ENCODE results near the gene NCMAP.

NCMAP gene

GRCh38 chr1:24575905-24576587 lies 20.2 kb downstream of the NCMAP start:
- DNase-seq = no peak

- DNase-seq = no peak
These were observed 23.0 kb downstream of the NCMAP start for GRCh38 chr1:24578846-24579245.

GRCh38 chr1:24580756-24581155 lies 24.9 kb downstream of the NCMAP start:
- DNase-seq = no peak

- no peak for DNase-seq
These were observed 28.3 kb downstream of the NCMAP start for GRCh38 chr1:24584171-24584647.

- no peak for DNase-seq
These were observed 30.2 kb downstream of the NCMAP start for GRCh38 chr1:24586119-24586518.

GRCh38 chr1:24586970-24587820 lies 31.3 kb downstream of the NCMAP start:
- DNase-seq = peak; percentile 54 to 58

- no peak for DNase-seq
These were observed 32.7 kb downstream of the NCMAP start for GRCh38 chr1:24588573-24588972.

GRCh38 chr1:24589200-24589599 lies 33.3 kb downstream of the NCMAP start:
- no peak for DNase-seq

DNA sequence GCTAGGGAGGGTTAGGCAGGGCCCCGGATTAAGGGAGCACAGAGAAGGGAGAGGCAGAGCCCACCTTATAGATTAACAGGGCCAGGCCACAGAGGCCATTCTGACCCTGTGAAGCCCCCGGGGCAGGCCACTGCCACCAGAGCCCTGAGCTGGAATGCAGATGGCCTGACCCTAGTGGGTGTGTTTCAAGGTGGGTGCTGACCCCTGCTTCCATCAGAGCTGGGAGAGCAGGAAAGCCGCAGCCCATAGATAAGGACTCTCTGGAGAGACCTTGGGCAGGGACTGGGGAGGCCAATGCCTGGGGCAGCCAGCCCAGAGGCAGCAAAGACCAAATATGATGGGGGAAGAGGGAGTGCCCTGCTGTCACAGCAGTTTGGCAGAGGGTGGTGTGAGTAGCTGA lies 35.9 kb downstream of the NCMAP start:
- no peak for DNase-seq

DNA sequence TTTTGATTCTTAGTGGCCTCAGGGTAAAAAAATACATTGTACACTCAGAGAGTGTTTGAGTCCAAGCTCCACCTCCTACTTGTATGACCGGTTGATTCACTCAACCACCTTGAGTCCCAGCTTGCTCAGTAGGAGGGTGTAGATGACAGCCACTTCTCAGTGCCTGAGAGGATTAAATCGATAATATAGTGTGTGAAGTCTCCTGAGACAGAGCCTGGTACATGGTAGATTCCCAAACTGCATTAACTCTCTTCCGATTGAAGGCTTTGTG lies 38.4 kb downstream of the NCMAP start:
- DNase-seq = no peak

GRCh38 chr1:24596401-24596880 lies 40.6 kb downstream of the NCMAP start:
- DNase-seq = no peak

DNA sequence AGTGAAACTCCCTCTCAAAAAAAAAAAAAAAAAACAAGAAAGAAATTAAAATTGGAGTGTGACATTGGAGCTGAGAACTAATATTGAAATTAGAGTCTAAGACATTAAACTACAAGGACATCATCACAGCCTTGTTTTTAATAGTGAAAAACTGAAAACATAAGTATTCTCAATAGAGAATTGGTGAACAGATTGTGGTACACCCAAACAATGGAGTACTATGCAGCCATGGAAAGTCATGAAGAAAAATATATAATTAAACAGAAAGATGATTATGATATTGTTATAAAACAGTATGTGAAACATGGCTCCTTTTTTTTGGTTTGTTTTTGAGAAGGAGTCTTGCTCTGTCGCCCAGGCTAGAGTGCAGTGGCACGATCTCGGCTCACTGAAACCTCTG lies 43.4 kb downstream of the NCMAP start:
- no peak for DNase-seq

- no peak for DNase-seq
These were observed 44.7 kb downstream of the NCMAP start for GRCh38 chr1:24600551-24600950.

DNA sequence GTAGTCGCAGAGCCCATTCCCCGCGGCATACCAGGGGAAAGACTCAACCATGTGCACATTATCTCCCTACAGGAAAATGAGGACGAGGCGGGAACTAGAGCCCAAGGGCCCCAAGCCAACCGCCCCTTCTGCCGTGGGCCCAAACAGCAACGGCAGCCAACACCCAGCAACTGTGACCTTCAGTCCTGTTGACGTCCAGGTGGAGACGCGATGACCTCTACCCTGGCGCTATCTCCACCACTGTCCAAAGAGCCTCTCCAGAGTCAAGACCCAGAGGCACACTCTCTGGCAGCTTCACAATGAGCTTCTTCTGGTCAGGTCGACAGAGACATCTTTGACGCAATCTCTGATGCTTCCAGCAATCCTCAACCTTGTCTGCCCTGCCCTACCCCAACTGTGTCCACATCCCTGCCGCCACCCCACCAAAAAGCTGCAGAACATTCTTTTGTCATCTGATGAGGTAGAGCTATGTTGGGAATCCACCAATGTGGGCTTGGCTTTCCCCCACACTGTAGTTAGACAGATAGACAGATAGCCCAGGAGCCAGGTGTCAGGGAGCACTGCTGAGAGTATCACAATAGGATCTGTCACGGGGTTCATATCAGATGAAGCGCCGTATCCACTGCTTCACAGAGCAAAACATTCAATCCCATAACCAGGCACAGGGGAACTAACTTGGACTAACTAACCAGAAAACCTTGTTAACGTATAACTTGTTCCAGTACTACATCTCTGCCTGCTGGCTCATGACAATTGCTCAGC lies 49.8 kb downstream of the NCMAP start:
- DNase-seq = no peak

DNA sequence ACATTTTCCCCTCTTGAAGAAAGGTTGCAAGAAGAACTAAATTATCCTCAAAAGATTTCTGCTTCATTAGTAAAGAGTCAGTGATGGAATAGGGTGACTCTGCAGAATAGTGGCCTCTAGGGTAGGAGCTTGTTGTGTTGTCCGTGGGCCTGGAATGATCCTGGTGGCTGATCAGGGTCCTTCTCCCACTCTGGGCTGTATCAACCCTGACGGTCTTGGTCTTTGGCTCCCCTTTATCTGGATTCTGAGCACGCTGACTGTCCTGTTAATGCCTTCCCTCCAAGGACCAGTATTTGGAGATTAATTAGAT lies 50.4 kb downstream of the NCMAP start:
- no peak for DNase-seq

DNA sequence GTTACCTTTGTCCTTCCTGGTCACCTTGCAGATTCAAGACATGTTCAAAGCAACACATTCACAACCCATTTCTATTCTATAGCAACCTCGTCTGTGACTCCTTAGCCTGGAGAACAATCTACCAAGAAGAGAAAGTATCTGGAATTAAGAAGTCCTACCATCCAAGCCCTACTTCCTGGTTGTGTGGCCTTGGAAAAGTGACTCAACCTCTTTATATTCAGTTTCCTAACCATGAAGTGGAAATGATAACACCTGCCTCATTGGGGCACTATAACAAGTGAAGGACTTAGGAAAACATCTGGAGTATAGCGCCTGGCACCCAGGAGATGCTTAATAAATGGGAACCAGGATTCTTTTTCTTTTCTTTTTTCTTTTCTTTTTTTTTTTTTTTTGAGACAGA lies 50.7 kb downstream of the NCMAP start:
- DNase-seq = no peak

DNA sequence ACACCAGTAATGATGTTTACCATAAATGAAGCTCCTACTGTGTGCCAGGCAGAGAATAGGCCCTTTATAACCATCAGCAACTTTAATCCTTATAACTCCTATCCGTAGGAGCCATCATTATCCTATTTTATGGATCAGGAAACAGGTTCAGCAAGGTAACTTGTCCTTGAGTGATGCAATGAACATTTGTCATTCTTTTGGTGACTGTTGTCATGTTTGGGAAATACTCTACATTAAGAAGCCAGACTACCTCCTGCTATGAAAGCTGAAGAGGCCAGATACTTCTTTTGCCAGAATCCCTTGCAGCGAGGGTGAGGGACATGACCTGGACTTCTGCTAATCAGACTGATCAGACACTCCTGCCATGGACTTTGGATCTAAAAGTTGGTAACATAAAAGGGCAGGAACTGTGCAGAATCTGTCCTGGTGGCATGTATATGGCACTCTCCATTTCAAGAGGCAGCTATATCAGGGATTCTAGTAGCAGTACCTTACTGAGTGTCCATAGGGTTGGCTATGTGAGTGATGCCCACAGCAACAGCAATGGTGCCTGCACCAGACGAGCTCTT lies 54.1 kb downstream of the NCMAP start:
- no peak for DNase-seq

- DNase-seq = no peak
These were observed 63.5 kb downstream of the NCMAP start for GRCh38 chr1:24619376-24619775.

DNA sequence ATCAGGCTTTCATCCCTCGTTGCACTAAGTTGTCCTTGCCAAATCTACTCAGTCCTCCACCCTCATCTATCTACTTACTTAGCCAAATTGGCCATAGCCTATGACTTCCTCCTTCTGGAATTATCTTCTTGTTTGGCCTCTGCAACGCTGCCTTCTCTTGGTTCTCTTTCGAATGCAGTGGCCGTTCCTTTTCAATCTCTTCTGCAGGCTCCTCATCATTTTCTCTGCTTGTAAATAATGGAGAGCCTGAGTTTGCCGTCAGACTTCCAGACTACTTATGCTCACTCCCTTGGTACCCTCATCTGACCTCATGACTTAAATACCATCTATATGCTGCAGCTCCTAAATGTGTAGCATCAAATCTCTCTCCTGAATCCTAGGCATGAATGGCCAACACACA lies 64.8 kb downstream of the NCMAP start:
- no peak for DNase-seq

DNA sequence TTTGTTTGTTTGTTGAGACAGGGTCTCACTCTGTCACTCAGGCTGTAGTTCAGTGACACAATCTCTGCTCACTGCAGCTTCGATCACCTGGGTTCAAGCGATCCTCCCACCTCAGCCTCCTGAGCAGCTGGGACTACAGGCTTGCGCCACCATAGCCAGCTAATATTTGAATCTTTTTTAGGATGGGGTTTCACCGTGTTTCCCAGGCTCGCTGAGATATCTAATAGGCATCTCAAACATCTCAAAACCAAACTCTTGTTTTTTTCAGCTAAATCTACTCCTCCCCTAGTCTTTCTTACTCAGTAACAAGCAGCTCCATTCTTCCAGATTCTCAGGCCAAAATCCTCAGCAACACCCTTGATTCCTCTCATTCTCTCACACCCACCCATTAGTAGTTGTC lies 65.2 kb downstream of the NCMAP start:
- DNase-seq = no peak

- no peak for DNase-seq
These were observed 66.3 kb downstream of the NCMAP start for GRCh38 chr1:24622218-24622617.

DNA sequence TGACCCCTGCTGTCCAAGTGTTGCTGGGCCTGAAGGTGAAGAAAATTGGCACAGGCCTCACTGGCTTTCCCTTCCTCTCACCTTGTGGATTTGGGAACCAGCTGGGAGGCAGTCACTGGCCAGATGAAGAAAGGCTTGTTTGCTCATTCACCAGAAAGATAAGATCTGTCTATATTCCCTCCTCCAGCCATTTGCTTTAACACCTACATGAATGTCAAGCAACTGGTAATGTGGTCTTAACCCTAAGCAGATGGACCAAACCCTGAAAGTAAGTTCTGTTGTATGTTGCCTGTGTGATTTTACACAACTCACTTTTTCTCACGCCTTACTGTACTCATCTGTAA lies 76.9 kb downstream of the NCMAP start:
- DNase-seq = no peak

- DNase-seq = peak; percentile 62 to 65
These were observed 79.4 kb downstream of the NCMAP start for GRCh38 chr1:24635195-24635843.

Data from AML-193 (cell line).